ENCODE measurements around the gene ADAP1. TPM values are rescaled to one million over a fixed set of nuclear protein-coding genes. Genes with fewer than 3 reads are reported as not detected.

The ADAP1 gene
- total and polyA plus RNA-seq, 2 of the 13 experiments (the other 11 are each of a cell fraction or from before 2014, with no cell fraction given), result 10.5 to 24.6 TPM

- TF ChIP-seq SP4 (CRISPR knock-in tag; IDR thresholded peaks at IDR 0.05) (peak; percentile 99), SKI (IDR thresholded peaks at IDR 0.05; ENCODE audit: partially characterized antibody) (peak; percentile 72), ZHX1 (CRISPR knock-in tag; IDR thresholded peaks at IDR 0.05; ENCODE audit: low read depth) (peak; percentile 98), AKAP8 (CRISPR knock-in tag; IDR thresholded peaks at IDR 0.05) (peak; percentile 80), KLF9 (CRISPR knock-in tag; IDR thresholded peaks at IDR 0.05; ENCODE audit: low read depth) (no peak), HNF1A (IDR thresholded peaks at IDR 0.05; ENCODE audit: low read depth) (no peak), HNF1A (CRISPR knock-in tag; IDR thresholded peaks at IDR 0.05; ENCODE audit: borderline replicate concordance) (peak; percentile 47; the same call in 1 of the 2 replicates), CBX5 (CRISPR knock-in tag; IDR thresholded peaks at IDR 0.05; ENCODE audit: borderline replicate concordance) (0 out of 2 replicates have a peak, but pooled peaks have one; percentile 14), ZNF501 (CRISPR knock-in tag; IDR thresholded peaks at IDR 0.05) (no peak), ZNF605 (CRISPR knock-in tag; IDR thresholded peaks at IDR 0.05) (no peak), GATAD2A (CRISPR knock-in tag; IDR thresholded peaks at IDR 0.05) (no peak), NFAT5 (CRISPR knock-in tag; IDR thresholded peaks at IDR 0.05) (0 out of 2 replicates have a peak, but pooled peaks have one; percentile 48), SPEN (CRISPR knock-in tag; IDR thresholded peaks at IDR 0.05; ENCODE audit: low read depth) (peak; percentile 97), ZBTB43 (CRISPR knock-in tag; conservative IDR thresholded peaks at IDR 0.05) (peak; percentile 52; the same call in 1 of the 2 replicates), ZNF724P (CRISPR knock-in tag; IDR thresholded peaks at IDR 0.05; ENCODE audit: borderline replicate concordance) (peak; percentile 75; the same call in 1 of the 2 replicates)
Observed at GRCh38 chr7:876077-876971, 78.2 kb downstream of the ADAP1 start, which contains the start of gene GET4 (continued).
